ENCODE measurements around the gene ZNF282. TPM values are rescaled to one million over a fixed set of nuclear protein-coding genes. Genes with fewer than 3 reads are reported as not detected.
"Not testable (repeated sequence)": the region's sequence is repeated elsewhere in the genome, so short reads cannot be mapped to it uniquely, and the experiment has no call there.

ZNF282 gene
- total and polyA plus RNA-seq, 3 experiments from 2014 or later: 1.5 to 36.6 (median 35.8) TPM

DNA sequence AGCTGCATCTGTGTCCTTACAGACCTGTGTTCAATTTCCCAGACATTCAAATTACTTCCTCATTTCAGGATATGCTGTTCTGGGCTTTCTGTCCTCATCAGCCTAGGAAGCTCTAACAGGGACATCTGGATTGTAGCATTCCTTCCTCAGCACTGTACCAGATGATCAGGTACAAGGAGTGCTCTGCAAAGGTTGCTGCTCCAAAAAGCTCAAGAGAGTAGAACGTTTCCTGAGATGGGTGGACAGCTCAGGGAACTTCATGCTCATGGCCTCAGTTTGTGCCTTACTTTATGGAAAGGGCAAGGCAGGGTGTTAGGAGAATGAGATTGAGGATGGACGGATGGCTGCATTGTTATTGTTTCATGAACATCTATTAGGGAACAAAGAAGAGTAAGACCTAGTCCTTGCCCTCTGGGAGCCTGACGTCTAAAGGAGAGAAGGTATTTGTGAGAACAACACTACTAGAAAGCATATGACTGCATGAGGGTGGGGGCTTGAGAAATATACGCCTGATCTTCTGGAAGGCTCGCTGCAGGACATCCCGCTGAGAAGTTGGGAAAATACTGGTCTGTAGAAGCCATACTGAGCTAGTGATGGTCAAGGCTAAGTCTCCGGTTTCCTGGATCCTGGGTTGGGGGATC lies 33.6 kb downstream of the ZNF282 start:
- no peaks in the 10 kb centered on the region for H3K9me3 Mint-ChIP-seq
- no peaks in the 10 kb centered on the region for H3K4me1 ChIP-seq (ENCODE audit: insufficient read depth, low read length)
- H3K36me3 Mint-ChIP-seq: peaks cover 5 to 18% (median 6%) of the 10 kb centered on the region in 3 donors
- no peak overlapping the region for H3K27ac ChIP-seq (ENCODE audit: low read depth, low read length)
- no peaks in the 10 kb centered on the region for H3K9me3 ChIP-seq (ENCODE audit: low read length)
- H3K36me3 ChIP-seq (ENCODE audit: insufficient read depth, low read length): no peaks in the 10 kb centered on the region
- CTCF ChIA-PET: interaction anchor here (2.1 kb wide), 1 partner anchor 33 kb away, joined by 7 read pairs; the partner anchor contains the start of gene ZNF783
- peaks cover 11 to 14% of the 10 kb centered on the region in 2 donors for H3K27me3 Mint-ChIP-seq
- no peak overlapping the region for H3K27ac Mint-ChIP-seq
- no peak overlapping the region for H3K4me3 Mint-ChIP-seq
- POLR2A ChIA-PET: no interaction called here
- H3K27me3 ChIP-seq (ENCODE audit: insufficient read depth, low read length, poor library complexity, severe bottlenecking): peaks cover 7% of the 10 kb centered on the region
- DNase-seq: no peak
- H3K4me1 Mint-ChIP-seq: no peaks in the 10 kb centered on the region
- H3K4me3 ChIP-seq (ENCODE audit: low read length): no peak overlapping the region

DNA sequence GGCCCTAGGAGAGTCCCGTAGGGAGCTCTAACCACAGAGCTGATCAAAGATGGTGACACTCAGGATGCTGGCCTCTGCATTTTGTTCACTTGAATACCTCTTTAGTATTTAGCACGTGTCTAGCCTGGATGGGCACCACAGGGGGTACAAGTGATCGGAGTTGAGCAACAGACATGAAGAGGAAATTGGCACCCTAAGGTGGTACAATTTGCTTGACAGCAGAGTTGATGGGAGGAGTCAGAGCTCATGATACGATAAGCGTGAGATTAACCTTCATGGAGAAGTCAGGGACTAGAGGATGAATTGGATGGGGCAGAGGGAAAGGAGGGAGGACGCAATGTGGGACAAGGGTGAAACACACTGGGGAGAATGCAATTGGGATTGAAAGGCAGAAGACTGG lies 34.2 kb downstream of the ZNF282 start:
- no peak for DNase-seq
- Histone ChIP-seq H3K27me3 (ENCODE audit: insufficient read depth, low read length, poor library complexity, severe bottlenecking) (peaks cover 9% of the 10 kb centered on the region), H3K4me1 (ENCODE audit: insufficient read depth, low read length) (no peaks in the 10 kb centered on the region), H3K4me3 (ENCODE audit: low read length) (no peak overlapping the region), H3K27ac (ENCODE audit: low read depth, low read length) (no peak overlapping the region), H3K36me3 (ENCODE audit: insufficient read depth, low read length) (no peaks in the 10 kb centered on the region), H3K9me3 (ENCODE audit: low read length) (no peaks in the 10 kb centered on the region)
- Mint-ChIP-seq H3K4me3 (no peak overlapping the region), H3K9me3 (no peaks in the 10 kb centered on the region), H3K36me3 (peaks cover 5 to 14% (median 6%) of the 10 kb centered on the region in 3 donors), H3K27me3 (peaks cover 12 to 17% of the 10 kb centered on the region in 2 donors), H3K27ac (no peak overlapping the region), H3K4me1 (no peaks in the 10 kb centered on the region)
- CTCF ChIA-PET: interaction anchor here (2.1 kb wide), 1 partner anchor 32 kb away, joined by 7 read pairs; the partner anchor contains the start of gene ZNF783
- POLR2A ChIA-PET: no interaction called here

DNA sequence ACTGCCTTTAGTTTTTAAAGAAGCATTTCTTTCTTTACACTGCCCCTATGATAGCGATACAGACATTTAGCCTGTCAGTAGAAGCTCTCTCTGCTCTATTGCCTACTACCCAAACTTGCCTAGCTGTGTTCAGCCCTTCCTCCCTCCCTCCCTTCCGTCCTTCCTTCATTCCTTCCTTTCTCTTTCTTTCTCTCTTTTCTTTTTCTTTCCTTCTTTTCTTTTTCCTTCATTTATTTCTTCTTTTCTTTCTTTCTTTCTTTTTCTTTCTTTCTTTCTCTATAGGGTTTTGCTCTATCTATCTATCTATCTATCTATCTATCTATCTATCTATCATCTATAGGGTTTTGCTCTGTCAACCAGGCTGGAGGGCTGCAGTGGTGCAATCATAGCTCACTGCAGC lies 37.0 kb downstream of the ZNF282 start:
- no peaks in the 10 kb centered on the region for H3K9me3 ChIP-seq (ENCODE audit: low read length)
- Mint-ChIP-seq H3K4me3 (no peak overlapping the region), H3K27ac (no peak overlapping the region), H3K4me1 (no peaks in the 10 kb centered on the region), H3K27me3 (peaks cover 17 to 26% of the 10 kb centered on the region in 2 donors), H3K9me3 (no peaks in the 10 kb centered on the region), H3K36me3 (no peaks in the 10 kb centered on the region)
- ChIA-PET POLR2A (no interaction called here), CTCF (no interaction called here)
- no peak for DNase-seq
- no peaks in the 10 kb centered on the region for H3K36me3 ChIP-seq (ENCODE audit: insufficient read depth, low read length)
- no peaks in the 10 kb centered on the region for H3K4me1 ChIP-seq (ENCODE audit: insufficient read depth, low read length)
- H3K27ac ChIP-seq (ENCODE audit: low read depth, low read length): no peak overlapping the region
- H3K4me3 ChIP-seq (ENCODE audit: low read length): no peak overlapping the region
- H3K27me3 ChIP-seq (ENCODE audit: insufficient read depth, low read length, poor library complexity, severe bottlenecking): peaks cover 9% of the 10 kb centered on the region

DNA sequence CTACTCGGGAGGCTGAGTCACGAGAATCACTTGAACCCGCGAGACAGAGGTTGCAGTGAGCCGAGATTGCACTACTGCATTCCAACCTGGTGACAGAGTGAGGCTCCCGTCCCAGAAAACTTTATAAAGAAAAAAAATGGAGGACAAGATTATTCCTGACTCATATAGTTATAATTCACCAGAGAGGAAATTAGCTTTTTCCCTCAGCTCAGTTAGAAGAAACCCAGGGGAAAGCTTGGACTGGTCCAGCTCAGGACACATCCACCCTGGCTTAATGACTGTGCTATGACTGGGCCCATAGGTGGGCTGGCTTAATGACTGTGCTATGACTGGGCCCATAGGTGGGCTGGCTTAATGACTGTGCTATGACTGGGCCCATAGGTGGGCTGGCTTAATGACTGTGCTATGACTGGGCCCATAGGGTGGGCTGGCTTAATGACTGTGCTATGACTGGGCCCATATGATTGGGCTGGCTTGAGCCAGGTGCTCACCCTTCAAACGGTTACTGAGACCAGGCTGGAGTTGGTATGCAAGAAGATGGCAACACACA lies 38.4 kb downstream of the ZNF282 start:
- H3K27me3 ChIP-seq (ENCODE audit: insufficient read depth, low read length, poor library complexity, severe bottlenecking); H3K4me1 Mint-ChIP-seq; DNase-seq; H3K36me3 ChIP-seq (ENCODE audit: insufficient read depth, low read length); H3K27ac ChIP-seq (ENCODE audit: low read depth, low read length); H3K4me3 ChIP-seq (ENCODE audit: low read length); H3K4me1 ChIP-seq (ENCODE audit: insufficient read depth, low read length); POLR2A ChIA-PET; H3K36me3 Mint-ChIP-seq; H3K27ac Mint-ChIP-seq; H3K9me3 ChIP-seq (ENCODE audit: low read length); H3K9me3 Mint-ChIP-seq; H3K4me3 Mint-ChIP-seq: not testable (repeated sequence)
- CTCF ChIA-PET: interaction anchor here (1.3 to 1.9 kb wide), 2 partner anchors 28 to 115 kb away, joined by 3 to 5 read pairs; partner anchors contain the start of gene ZNF783
- peaks cover 17 to 29% of the 10 kb centered on the region in 2 donors for H3K27me3 Mint-ChIP-seq

DNA sequence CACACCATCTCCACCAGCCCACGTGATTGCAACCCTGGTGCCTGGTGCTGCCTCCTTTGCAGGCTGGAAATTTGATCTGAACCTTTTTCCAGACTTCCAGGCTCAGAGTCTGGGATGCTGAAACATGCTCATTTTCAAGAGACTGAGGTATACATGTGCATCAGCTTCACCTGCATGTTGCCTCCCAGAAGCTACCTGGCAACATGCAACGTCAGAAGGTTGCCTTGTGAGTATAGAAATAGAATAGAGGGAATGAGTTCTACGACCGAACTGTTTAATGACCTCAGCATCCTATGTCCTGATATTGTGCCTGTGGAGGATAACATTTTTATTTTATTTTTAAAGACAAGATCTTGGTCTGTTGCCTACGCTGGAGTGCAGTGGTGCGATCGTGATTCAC lies 42.2 kb downstream of the ZNF282 start:
- Mint-ChIP-seq H3K36me3 (peaks cover under 1 to 9% (median 3%) of the 10 kb centered on the region in 3 donors), H3K4me3 (peak overlapping the region in 2 of 7 donors; percentile 38 to 68), H3K4me1 (peaks cover 20 to 31% (median 26%) of the 10 kb centered on the region in 3 donors), H3K27ac (no peak overlapping the region), H3K27me3 (peaks cover 14 to 26% of the 10 kb centered on the region in 2 donors), H3K9me3 (no peaks in the 10 kb centered on the region)
- POLR2A ChIA-PET: no interaction called here
- Histone ChIP-seq H3K36me3 (ENCODE audit: insufficient read depth, low read length) (no peaks in the 10 kb centered on the region), H3K27ac (ENCODE audit: low read depth, low read length) (no peak overlapping the region), H3K4me3 (ENCODE audit: low read length) (no peak overlapping the region), H3K9me3 (ENCODE audit: low read length) (no peaks in the 10 kb centered on the region), H3K27me3 (ENCODE audit: insufficient read depth, low read length, poor library complexity, severe bottlenecking) (peaks cover 9% of the 10 kb centered on the region), H3K4me1 (ENCODE audit: insufficient read depth, low read length) (peaks cover 22% of the 10 kb centered on the region)
- CTCF ChIA-PET: no interaction called here
- DNase-seq: no peak

DNA sequence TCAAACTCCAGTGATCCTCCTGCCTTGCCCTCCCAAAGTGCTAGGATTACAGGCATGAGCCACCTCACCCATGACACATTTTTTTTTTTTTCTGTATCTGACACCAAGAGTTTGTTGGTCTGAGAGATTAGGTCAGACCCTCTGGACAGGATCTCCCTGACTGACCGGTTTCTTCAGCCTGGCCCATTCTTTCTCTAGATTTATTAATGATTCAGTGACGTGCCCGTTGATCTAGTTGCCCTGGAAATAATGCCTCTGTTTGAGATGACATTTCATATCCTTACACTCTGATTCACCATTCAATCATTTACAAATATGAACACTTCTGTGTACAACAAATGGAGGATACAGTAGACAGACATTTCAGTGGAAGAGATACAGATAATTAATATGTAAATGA lies 42.7 kb downstream of the ZNF282 start:
- Histone ChIP-seq H3K36me3 (ENCODE audit: insufficient read depth, low read length) (no peaks in the 10 kb centered on the region), H3K4me1 (ENCODE audit: insufficient read depth, low read length) (peaks cover 22% of the 10 kb centered on the region), H3K27ac (ENCODE audit: low read depth, low read length) (no peak overlapping the region), H3K27me3 (ENCODE audit: insufficient read depth, low read length, poor library complexity, severe bottlenecking) (peaks cover 5% of the 10 kb centered on the region), H3K4me3 (ENCODE audit: low read length) (no peak overlapping the region), H3K9me3 (ENCODE audit: low read length) (no peaks in the 10 kb centered on the region)
- Mint-ChIP-seq H3K4me1 (peaks cover 24 to 37% (median 32%) of the 10 kb centered on the region in 3 donors), H3K27ac (peak overlapping the region in 2 of 8 donors; percentile 13 to 88), H3K4me3 (peak overlapping the region; percentile 33 to 98 (median 91)), H3K36me3 (peaks cover 3 to 11% (median 4%) of the 10 kb centered on the region in 3 donors), H3K9me3 (peaks cover 0 to 2% (median 0%) of the 10 kb centered on the region in 5 donors), H3K27me3 (peaks cover 9 to 20% of the 10 kb centered on the region in 2 donors)
- ChIA-PET POLR2A (no interaction called here), CTCF (no interaction called here)
- DNase-seq: no peak

DNA sequence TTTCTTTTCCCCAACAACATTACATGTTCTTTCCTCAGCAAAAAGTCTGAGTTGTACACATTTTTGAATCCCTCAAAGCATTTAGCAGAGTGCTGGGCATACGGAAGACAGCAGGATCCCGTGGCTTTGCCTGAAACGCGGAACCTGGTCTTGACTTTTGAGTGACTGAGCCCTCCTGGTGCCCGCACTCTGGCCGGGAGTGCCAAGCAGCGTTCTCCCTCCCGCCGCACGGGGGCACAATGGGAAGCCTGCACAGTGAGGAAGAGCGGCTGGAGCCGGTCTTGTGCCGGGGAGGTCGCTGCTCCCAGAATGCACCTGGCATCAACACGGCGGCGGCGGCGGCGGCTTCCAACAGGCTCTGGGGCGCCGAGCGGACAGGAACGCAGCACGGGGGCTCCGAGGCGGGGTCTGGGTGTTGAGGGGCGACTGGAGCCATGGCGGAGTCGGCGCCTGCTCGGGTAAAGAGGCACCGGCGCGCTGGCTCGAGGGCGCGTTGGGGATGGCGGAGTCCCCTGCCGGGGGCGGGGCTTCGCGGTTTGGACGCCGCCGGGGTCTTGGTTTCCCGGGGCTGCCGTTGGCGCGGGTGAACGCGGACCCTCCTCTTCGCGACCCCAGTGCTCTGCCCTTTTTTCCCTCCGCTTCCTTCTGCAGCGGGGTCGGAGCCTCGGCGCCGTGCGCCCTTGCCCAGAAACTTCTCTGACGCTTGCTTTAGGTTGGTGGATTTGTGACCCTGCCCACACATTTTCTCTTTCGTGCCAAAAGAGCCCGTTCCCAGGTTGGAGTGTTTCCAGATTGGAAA lies 44.2 kb downstream of the ZNF282 start, which contains the start of gene ZNF212:
ZNF212 (plus strand) TSS at position 307 of the 799 bp plus-strand sequence; CDS start at position 435, 128 bp downstream.
- Mint-ChIP-seq H3K4me3 (peak within 1 kb of the TSS; percentile 89 to 98 (median 92)), H3K36me3 (peaks cover 3 to 11% (median 4%) of the 10 kb centered on the region in 3 donors), H3K4me1 (peaks cover 28 to 39% (median 34%) of the 10 kb centered on the region in 3 donors), H3K27ac (peak within 1 kb of the TSS; percentile 76 to 98 (median 86)), H3K27me3 (peaks cover 6 to 12% of the 10 kb centered on the region in 2 donors), H3K9me3 (peaks cover 0 to 2% (median 0%) of the 10 kb centered on the region in 5 donors)
- peak within 1 kb of the TSS; percentile 84 for H3K27ac ChIP-seq (ENCODE audit: low read depth, low read length)
- H3K36me3 ChIP-seq (ENCODE audit: insufficient read depth, low read length): no peaks in the 10 kb centered on the region
- DNase-seq: peak; percentile 79 to 90 (median 82)
- H3K9me3 ChIP-seq (ENCODE audit: low read length): no peaks in the 10 kb centered on the region
- ChIA-PET CTCF (interaction anchor here (0.8 to 2.8 kb wide), 4 partner anchors 10 to 221 kb away, joined by 3 to 14 read pairs (median 4); partner anchors contain the start of genes ZNF777 and ZNF783), POLR2A (no interaction called here)
- no peaks in the 10 kb centered on the region for H3K27me3 ChIP-seq (ENCODE audit: insufficient read depth, low read length, poor library complexity, severe bottlenecking)
- peaks cover 22% of the 10 kb centered on the region for H3K4me1 ChIP-seq (ENCODE audit: insufficient read depth, low read length)
- peak within 1 kb of the TSS; percentile 98 for H3K4me3 ChIP-seq (ENCODE audit: low read length)

Measured in CD8-positive, alpha-beta memory T cell (primary cell).